Measurements from ENCODE around the gene NOX5. TPM values are rescaled to one million over a fixed set of nuclear protein-coding genes. Genes with fewer than 3 reads are reported as not detected.

The NOX5 gene
- total RNA-seq, 2 experiments from 2014 or later = not detected

DNA sequence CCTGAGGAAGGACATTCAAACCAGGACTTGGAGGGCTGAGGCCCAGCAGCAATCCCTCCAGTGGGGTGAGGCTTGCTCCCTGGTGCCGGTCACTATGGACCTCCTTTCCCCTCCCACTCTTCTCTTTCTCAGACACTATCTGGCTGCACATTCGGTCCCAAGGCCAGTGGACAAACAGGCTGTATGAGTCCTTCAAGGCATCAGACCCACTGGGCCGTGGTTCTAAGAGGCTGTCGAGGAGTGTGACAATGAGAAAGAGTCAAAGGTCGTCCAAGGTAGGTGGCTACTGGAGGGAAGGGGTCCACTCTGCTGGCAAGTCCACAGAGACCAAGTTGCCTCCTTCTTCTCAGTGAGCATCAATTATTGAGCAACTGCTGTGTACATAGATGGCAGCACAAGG lies 28.0 kb downstream of the NOX5 start:
- DNase-seq (no peak), ATAC-seq (no peak)
- TF ChIP-seq, protein P1, sequence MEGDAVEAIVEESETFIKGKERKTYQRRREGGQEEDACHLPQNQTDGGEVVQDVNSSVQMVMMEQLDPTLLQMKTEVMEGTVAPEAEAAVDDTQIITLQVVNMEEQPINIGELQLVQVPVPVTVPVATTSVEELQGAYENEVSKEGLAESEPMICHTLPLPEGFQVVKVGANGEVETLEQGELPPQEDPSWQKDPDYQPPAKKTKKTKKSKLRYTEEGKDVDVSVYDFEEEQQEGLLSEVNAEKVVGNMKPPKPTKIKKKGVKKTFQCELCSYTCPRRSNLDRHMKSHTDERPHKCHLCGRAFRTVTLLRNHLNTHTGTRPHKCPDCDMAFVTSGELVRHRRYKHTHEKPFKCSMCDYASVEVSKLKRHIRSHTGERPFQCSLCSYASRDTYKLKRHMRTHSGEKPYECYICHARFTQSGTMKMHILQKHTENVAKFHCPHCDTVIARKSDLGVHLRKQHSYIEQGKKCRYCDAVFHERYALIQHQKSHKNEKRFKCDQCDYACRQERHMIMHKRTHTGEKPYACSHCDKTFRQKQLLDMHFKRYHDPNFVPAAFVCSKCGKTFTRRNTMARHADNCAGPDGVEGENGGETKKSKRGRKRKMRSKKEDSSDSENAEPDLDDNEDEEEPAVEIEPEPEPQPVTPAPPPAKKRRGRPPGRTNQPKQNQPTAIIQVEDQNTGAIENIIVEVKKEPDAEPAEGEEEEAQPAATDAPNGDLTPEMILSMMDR (IDR thresholded peaks at IDR 0.05) = no peak
- Mint-ChIP-seq H3K4me3 (no peak overlapping the region), H3K36me3 (ENCODE audit: low read depth) (no peaks in the 10 kb centered on the region), H3K27me3 (peaks cover under 1% of the 10 kb centered on the region), H3K9me3 (no peaks in the 10 kb centered on the region), H3K27ac (no peak overlapping the region), H3K4me1 (ENCODE audit: low read depth) (no peaks in the 10 kb centered on the region)
- ChIA-PET CTCF (no interaction called here), POLR2A (no interaction called here)
- intact Hi-C loops (cut with micrococcal nuclease) = no loop called here

DNA sequence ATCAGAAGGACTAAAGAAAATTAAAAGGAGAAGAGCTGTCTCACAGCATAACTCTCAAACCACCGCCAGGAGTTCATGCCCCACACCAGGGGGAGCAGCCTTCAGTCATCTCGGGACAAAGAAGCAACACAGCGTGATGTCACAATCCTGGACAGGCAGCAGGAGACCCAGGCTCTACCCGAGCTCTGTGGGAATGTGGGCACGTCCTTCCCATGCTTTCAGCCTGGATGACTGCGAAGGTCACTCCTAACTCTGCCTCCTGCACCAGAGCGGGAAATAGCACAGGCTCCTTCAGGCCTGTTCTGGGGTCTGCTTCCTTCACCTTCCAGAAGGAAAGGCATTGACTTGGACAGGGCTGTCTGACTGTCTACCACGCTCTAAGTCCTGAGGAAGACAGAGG lies 31.3 kb downstream of the NOX5 start:
- CTCF ChIA-PET = interaction anchor here (1.7 kb wide), 1 partner anchor 13 kb away, joined by 5 read pairs; no protein-coding TSS in a partner anchor
- H3K4me3 Mint-ChIP-seq = no peak overlapping the region
- no peaks in the 10 kb centered on the region for H3K9me3 Mint-ChIP-seq
- H3K4me1 Mint-ChIP-seq (ENCODE audit: low read depth) = no peaks in the 10 kb centered on the region
- TF ChIP-seq, protein P1 (IDR thresholded peaks at IDR 0.05) = no peak
- POLR2A ChIA-PET = no interaction called here
- H3K36me3 Mint-ChIP-seq (ENCODE audit: low read depth) = no peaks in the 10 kb centered on the region
- H3K27ac Mint-ChIP-seq = no peak overlapping the region
- ATAC-seq = no peak
- intact Hi-C loops (cut with micrococcal nuclease) = no loop called here
- H3K27me3 Mint-ChIP-seq = peaks cover 2% of the 10 kb centered on the region
- DNase-seq = no peak

DNA sequence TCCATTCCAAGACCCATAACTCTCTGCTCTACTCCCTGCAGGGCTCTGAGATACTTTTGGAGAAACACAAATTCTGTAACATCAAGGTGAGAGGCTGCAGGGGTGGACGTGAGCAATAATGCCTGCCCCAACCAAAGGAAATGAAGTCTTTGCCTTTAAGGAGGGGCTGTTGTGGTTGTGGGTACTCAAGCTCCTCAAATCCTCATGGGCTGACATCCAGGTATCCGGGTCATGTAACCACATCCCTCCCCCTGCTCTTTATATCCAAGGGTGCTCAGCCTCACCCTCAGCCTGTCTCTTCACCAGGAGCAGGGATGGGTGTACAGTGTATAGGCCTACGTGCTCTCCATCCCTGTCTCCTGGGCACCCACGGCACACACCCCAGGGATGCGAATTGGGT lies 32.3 kb downstream of the NOX5 start:
- Mint-ChIP-seq H3K27ac (no peak overlapping the region), H3K27me3 (peaks cover 2% of the 10 kb centered on the region), H3K4me1 (ENCODE audit: low read depth) (no peaks in the 10 kb centered on the region), H3K36me3 (ENCODE audit: low read depth) (no peaks in the 10 kb centered on the region), H3K9me3 (no peaks in the 10 kb centered on the region), H3K4me3 (no peak overlapping the region)
- ATAC-seq = no peak
- POLR2A ChIA-PET = no interaction called here
- TF ChIP-seq, protein P1 (IDR thresholded peaks at IDR 0.05) = no peak
- CTCF ChIA-PET = interaction anchor here (1.0 to 1.7 kb wide), 2 partner anchors 12 to 15 kb away, joined by 3 to 5 read pairs; no protein-coding TSS in a partner anchor
- no peak for DNase-seq
- intact Hi-C loops (cut with micrococcal nuclease) = no loop called here

DNA sequence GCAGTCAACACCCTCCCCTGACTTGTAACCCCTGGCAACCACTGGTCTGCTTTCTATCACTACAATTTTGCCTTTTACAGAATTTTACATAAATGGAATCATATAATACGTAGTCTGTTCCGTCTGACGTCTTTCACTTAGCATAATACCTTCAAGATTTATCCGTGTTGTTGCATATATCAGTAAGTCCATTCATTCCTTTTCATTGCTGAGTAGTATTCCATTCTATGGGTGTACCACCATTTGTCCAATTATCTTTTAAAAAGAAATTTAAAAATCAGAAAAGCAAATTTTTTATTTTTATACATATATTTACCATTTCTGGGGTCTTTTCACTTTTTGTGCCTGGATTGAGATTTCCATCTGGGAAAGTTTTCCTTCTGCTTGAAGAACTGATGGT lies 35.5 kb downstream of the NOX5 start:
- Mint-ChIP-seq H3K4me1 (ENCODE audit: low read depth) (no peaks in the 10 kb centered on the region), H3K9me3 (no peaks in the 10 kb centered on the region), H3K36me3 (ENCODE audit: low read depth) (no peaks in the 10 kb centered on the region), H3K4me3 (no peak overlapping the region), H3K27me3 (peaks cover 9% of the 10 kb centered on the region), H3K27ac (no peak overlapping the region)
- ChIA-PET POLR2A (no interaction called here), CTCF (no interaction called here)
- no peak for ATAC-seq
- no peak for DNase-seq
- intact Hi-C loops (cut with micrococcal nuclease) = no loop called here
- TF ChIP-seq, protein P1 (IDR thresholded peaks at IDR 0.05) = no peak

DNA sequence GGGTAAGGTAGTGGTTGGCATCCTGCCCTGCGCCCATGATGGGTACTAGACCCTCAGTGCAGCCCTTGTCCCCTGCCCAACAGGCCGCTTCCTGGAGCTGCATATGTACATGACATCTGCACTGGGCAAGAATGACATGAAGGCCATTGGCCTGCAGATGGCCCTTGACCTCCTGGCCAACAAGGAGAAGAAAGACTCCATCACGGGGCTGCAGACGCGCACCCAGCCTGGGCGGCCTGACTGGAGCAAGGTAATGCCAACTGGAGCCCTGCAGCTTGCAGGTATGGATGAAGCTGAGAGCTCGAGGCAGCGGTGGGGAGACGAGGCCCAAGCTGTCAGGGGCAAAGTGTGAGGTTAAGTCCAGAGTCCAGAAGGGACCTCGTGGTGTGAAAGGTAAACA lies 40.8 kb downstream of the NOX5 start:
- CTCF ChIA-PET = interaction anchor here (1.3 kb wide), 1 partner anchor 11 kb away, joined by 4 read pairs; no protein-coding TSS in a partner anchor
- Mint-ChIP-seq H3K36me3 (ENCODE audit: low read depth) (no peaks in the 10 kb centered on the region), H3K4me1 (ENCODE audit: low read depth) (peaks cover 12% of the 10 kb centered on the region), H3K27ac (no peak overlapping the region), H3K27me3 (peaks cover 7% of the 10 kb centered on the region), H3K4me3 (no peak overlapping the region), H3K9me3 (no peaks in the 10 kb centered on the region)
- ATAC-seq (no peak), DNase-seq (no peak)
- intact Hi-C loops (cut with micrococcal nuclease) = loop anchor here (5.0 kb wide), 3 partner anchors 172 to 337 kb away; no protein-coding TSS in a partner anchor
- POLR2A ChIA-PET = no interaction called here
- TF ChIP-seq, protein P1 (IDR thresholded peaks at IDR 0.05) = no peak
